HepG2 (cell line): ENCODE measurements around the gene TWNK. TPM values are rescaled to one million over a fixed set of nuclear protein-coding genes. Genes with fewer than 3 reads are reported as not detected.

Experiments
- AGO2 ChIP-seq: fragments of 200-400 bp; formaldehyde crosslinking; optimal IDR thresholded peaks from 2 replicates; pipeline ENCODE3; 2017; ENCODE audit warnings: mild to moderate bottlenecking, low read depth, low read length, moderate library complexity
- CSRNP1 ChIP-seq: sonication (generic); formaldehyde crosslinking; IDR thresholded peaks from 2 replicates; pipeline ENCODE4 v1.8.1; 2023; ENCODE audit warnings: mild to moderate bottlenecking, missing genetic modification reagents
- DNMT1 ChIP-seq: sonication (generic); formaldehyde crosslinking; IDR thresholded peaks from 2 replicates; pipeline ENCODE4 v1.5.1; 2020; ENCODE audit warnings: mild to moderate bottlenecking, missing genetic modification reagents
- DNMT3B ChIP-seq: conservative IDR thresholded peaks from 2 replicates; pipeline ENCODE4 v1.6.1; 2016; ENCODE audit warnings: missing biosample characterization, control low read depth
- ERF ChIP-seq: IDR thresholded peaks from 2 replicates; pipeline ENCODE4 v1.6.1; 2018; ENCODE audit warnings: missing biosample characterization, missing genetic modification reagents
- ESRRA ChIP-seq: sonication (generic); formaldehyde crosslinking; IDR thresholded peaks from 2 replicates; pipeline ENCODE4 v1.5.1; 2020; ENCODE audit warnings: mild to moderate bottlenecking, low read depth, missing genetic modification reagents
- FOXP1 ChIP-seq, 2 experiments: fragments of 450-650 bp in 1 of 2; IDR thresholded peaks; 2 replicates each; pipeline ENCODE4 v1.6.1; 2017 to 2018; ENCODE audit warnings: antibody characterized with exemption in 1 of 2
- HNRNPLL ChIP-seq: fragments of 200-400 bp; formaldehyde crosslinking; IDR thresholded peaks from 2 replicates; pipeline ENCODE4 v1.6.1; 2017; ENCODE audit warnings: mild to moderate bottlenecking, low read depth, low read length; ENCODE audit not compliant: poor library complexity, severe bottlenecking
- MAFG ChIP-seq: sonication (generic); formaldehyde crosslinking; IDR thresholded peaks from 2 replicates; pipeline ENCODE4 v1.5.1; 2020; ENCODE audit warnings: mild to moderate bottlenecking, missing genetic modification reagents
- NCOA1 ChIP-seq: sonication (generic); formaldehyde crosslinking; IDR thresholded peaks from 2 replicates; pipeline ENCODE4 v1.9.0; 2021; ENCODE audit warnings: missing genetic modification reagents
- NPAS2 ChIP-seq: sonication (generic); formaldehyde crosslinking; IDR thresholded peaks from 2 replicates; pipeline ENCODE4 v1.8.0; 2022; ENCODE audit warnings: mild to moderate bottlenecking, missing genetic modification reagents, borderline replicate concordance
- RCOR2 ChIP-seq: IDR thresholded peaks from 2 replicates; pipeline ENCODE4 v1.6.1; 2016; ENCODE audit warnings: missing biosample characterization, missing genetic modification reagents
- ZBTB3 ChIP-seq: sonication (generic); formaldehyde crosslinking; IDR thresholded peaks from 2 replicates; pipeline ENCODE4 v1.4.0; 2020; ENCODE audit warnings: low read depth, mild to moderate bottlenecking, moderate library complexity, missing genetic modification reagents, borderline replicate concordance
- ZBTB34 ChIP-seq: sonication (generic); formaldehyde crosslinking; IDR thresholded peaks from 2 replicates; pipeline ENCODE4 v1.8.0; 2022; ENCODE audit warnings: mild to moderate bottlenecking, missing genetic modification reagents
- ZNF569 ChIP-seq: sonication (generic); formaldehyde crosslinking; IDR thresholded peaks from 2 replicates; pipeline ENCODE4 v1.5.0; 2020; ENCODE audit warnings: mild to moderate bottlenecking, missing genetic modification reagents, moderate library complexity, borderline replicate concordance
- ZNF589 ChIP-seq: sonication (generic); formaldehyde crosslinking; conservative IDR thresholded peaks from 2 replicates; pipeline ENCODE4 v1.8.0; 2022; ENCODE audit warnings: mild to moderate bottlenecking, moderate library complexity, missing genetic modification reagents
- ZNF850 ChIP-seq: sonication (generic); formaldehyde crosslinking; conservative IDR thresholded peaks from 2 replicates; pipeline ENCODE4 v1.9.0; 2021; ENCODE audit warnings: mild to moderate bottlenecking, missing genetic modification reagents
- ZSCAN5A ChIP-seq: sonication (generic); formaldehyde crosslinking; IDR thresholded peaks from 2 replicates; pipeline ENCODE4 v1.8.0; 2022; ENCODE audit warnings: mild to moderate bottlenecking, missing genetic modification reagents, borderline replicate concordance
- polyA plus RNA-seq, 8 experiments: library from polyadenylated mRNA; depleted of rRNA in 3 of 8; stranded (reverse) in 7 of 8; unstranded in 1 of 8; fragments of >200 nt; fragmentation: Illumina TruSeq in 4 of 8; extraction: Trizol in 4 of 8; gene quantifications; 2 replicates each; pipeline versions ENCODE4 v1.2.1 to v1.2.3, GENCODE V29; 2011 to 2016; ENCODE audit warnings: low read depth in 4 of 8, missing spikeins in 1 of 8, mixed read lengths in 1 of 8; ENCODE audit not compliant: insufficient read depth in 1 of 8
- total RNA-seq, 5 experiments: library from RNA; depleted of rRNA; stranded (reverse); fragments of >200 nt; fragmentation: Illumina TruSeq; extraction: Trizol; gene quantifications; 2 replicates each; pipeline ENCODE4 v1.2.3, GENCODE V29; 2016; ENCODE audit warnings: low read depth in 1 of 5
- TF ChIP-seq, protein P1 (sequence below): sonication (generic); formaldehyde crosslinking; conservative IDR thresholded peaks from 2 replicates; pipeline ENCODE4 v1.4.0; 2020; ENCODE audit warnings: missing genetic modification reagents
- TF ChIP-seq, protein P2 (sequence below): sonication (generic); formaldehyde crosslinking; conservative IDR thresholded peaks from 2 replicates; pipeline ENCODE4 v1.8.1; 2023; ENCODE audit warnings: missing genetic modification reagents

The TWNK gene
- total and polyA plus RNA-seq, 2 of the 13 experiments (the other 11 are each of a cell fraction or from before 2014, with no cell fraction given): 10.7 to 16.5 TPM

GRCh38 chr10:100969187-100970075 lies 17.9 kb upstream of the TWNK start, which contains the start of gene SEMA4G (continued):
- TF ChIP-seq, protein P1, sequence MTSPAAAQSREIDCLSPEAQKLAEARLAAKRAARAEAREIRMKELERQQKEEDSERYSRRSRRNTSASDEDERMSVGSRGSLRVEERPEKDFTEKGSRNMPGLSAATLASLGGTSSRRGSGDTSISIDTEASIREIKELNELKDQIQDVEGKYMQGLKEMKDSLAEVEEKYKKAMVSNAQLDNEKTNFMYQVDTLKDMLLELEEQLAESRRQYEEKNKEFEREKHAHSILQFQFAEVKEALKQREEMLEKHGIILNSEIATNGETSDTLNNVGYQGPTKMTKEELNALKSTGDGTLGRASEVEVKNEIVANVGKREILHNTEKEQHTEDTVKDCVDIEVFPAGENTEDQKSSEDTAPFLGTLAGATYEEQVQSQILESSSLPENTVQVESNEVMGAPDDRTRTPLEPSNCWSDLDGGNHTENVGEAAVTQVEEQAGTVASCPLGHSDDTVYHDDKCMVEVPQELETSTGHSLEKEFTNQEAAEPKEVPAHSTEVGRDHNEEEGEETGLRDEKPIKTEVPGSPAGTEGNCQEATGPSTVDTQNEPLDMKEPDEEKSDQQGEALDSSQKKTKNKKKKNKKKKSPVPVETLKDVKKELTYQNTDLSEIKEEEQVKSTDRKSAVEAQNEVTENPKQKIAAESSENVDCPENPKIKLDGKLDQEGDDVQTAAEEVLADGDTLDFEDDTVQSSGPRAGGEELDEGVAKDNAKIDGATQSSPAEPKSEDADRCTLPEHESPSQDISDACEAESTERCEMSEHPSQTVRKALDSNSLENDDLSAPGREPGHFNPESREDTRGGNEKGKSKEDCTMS: no peak
- 0 out of 2 replicates have a peak, but pooled peaks have one; percentile 36 for TF ChIP-seq ZNF589 (CRISPR knock-in tag)
- no peak for TF ChIP-seq DNMT1 (CRISPR knock-in tag)
- no peak for TF ChIP-seq ZNF850 (CRISPR knock-in tag)
- TF ChIP-seq CSRNP1 (CRISPR knock-in tag): peak; percentile 64; the same call in 1 of the 2 replicates
- TF ChIP-seq MAFG (CRISPR knock-in tag): no peak
- no peak for TF ChIP-seq ZBTB34 (CRISPR knock-in tag)
- TF ChIP-seq RCOR2: no peak
- TF ChIP-seq NCOA1: peak; percentile 1; the same call in 1 of the 2 replicates
- TF ChIP-seq DNMT3B: no peak
- peak; percentile 49 for TF ChIP-seq HNRNPLL
- 0 out of 2 replicates have a peak, but pooled peaks have one; percentile 47 for TF ChIP-seq ZSCAN5A (CRISPR knock-in tag)
- TF ChIP-seq ZNF569: 0 out of 2 replicates have a peak, but pooled peaks have one; percentile 17
- no peak; the same call in 1 of the 2 replicates for TF ChIP-seq ERF
- no peak for TF ChIP-seq FOXP1 (IDR thresholded peaks at IDR 0.05)
- TF ChIP-seq FOXP1 (CRISPR knock-in tag; IDR thresholded peaks at IDR 0.05): no peak
- TF ChIP-seq ESRRA: no peak
- TF ChIP-seq ZBTB3 (CRISPR knock-in tag): no peak
- TF ChIP-seq NPAS2 (CRISPR knock-in tag): no peak
- peak; percentile 99 for TF ChIP-seq AGO2
- TF ChIP-seq, protein P2, sequence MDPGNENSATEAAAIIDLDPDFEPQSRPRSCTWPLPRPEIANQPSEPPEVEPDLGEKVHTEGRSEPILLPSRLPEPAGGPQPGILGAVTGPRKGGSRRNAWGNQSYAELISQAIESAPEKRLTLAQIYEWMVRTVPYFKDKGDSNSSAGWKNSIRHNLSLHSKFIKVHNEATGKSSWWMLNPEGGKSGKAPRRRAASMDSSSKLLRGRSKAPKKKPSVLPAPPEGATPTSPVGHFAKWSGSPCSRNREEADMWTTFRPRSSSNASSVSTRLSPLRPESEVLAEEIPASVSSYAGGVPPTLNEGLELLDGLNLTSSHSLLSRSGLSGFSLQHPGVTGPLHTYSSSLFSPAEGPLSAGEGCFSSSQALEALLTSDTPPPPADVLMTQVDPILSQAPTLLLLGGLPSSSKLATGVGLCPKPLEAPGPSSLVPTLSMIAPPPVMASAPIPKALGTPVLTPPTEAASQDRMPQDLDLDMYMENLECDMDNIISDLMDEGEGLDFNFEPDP: 0 out of 2 replicates have a peak, but pooled peaks have one; percentile 74
